ENCODE results near the gene BRIP1.

The BRIP1 gene

GRCh38 chr17:61759362-61759761 is 104.0 kb downstream of the BRIP1 start:
- Histone ChIP-seq H3K9ac (ENCODE audit: low read depth, low read length) (no peak overlapping the region), H3K4me1 (ENCODE audit: insufficient read depth, low read length) (no peaks in the 10 kb centered on the region), H3K36me3 (ENCODE audit: insufficient read depth, low read length) (no peaks in the 10 kb centered on the region), H3K9me3 (ENCODE audit: control insufficient read depth, insufficient read depth, low read length) (peaks cover 8% of the 10 kb centered on the region)

GRCh38 chr17:61758430-61758829 is 104.9 kb downstream of the BRIP1 start:
- Histone ChIP-seq H3K9me3 (ENCODE audit: control insufficient read depth, insufficient read depth, low read length) (peaks cover 8% of the 10 kb centered on the region), H3K36me3 (ENCODE audit: insufficient read depth, low read length) (no peaks in the 10 kb centered on the region; the same call in 1 of the 2 replicates), H3K9ac (ENCODE audit: low read depth, low read length) (no peak overlapping the region), H3K4me1 (ENCODE audit: insufficient read depth, low read length) (no peaks in the 10 kb centered on the region)

- Histone ChIP-seq H3K9ac (ENCODE audit: low read depth, low read length) (no peak overlapping the region), H3K4me1 (ENCODE audit: insufficient read depth, low read length) (no peaks in the 10 kb centered on the region), H3K9me3 (ENCODE audit: control insufficient read depth, insufficient read depth, low read length) (peaks cover 4% of the 10 kb centered on the region), H3K36me3 (ENCODE audit: insufficient read depth, low read length) (no peaks in the 10 kb centered on the region; the same call in 1 of the 2 replicates)
Measured at GRCh38 chr17:61757168-61757567, 106.2 kb downstream of the BRIP1 start.

GRCh38 chr17:61756561-61756960 is 106.8 kb downstream of the BRIP1 start:
- Histone ChIP-seq H3K36me3 (ENCODE audit: insufficient read depth, low read length) (no peaks in the 10 kb centered on the region; the same call in 1 of the 2 replicates), H3K9ac (ENCODE audit: low read depth, low read length) (no peak overlapping the region), H3K4me1 (ENCODE audit: insufficient read depth, low read length) (no peaks in the 10 kb centered on the region), H3K9me3 (ENCODE audit: control insufficient read depth, insufficient read depth, low read length) (no peaks in the 10 kb centered on the region)

- no peaks in the 10 kb centered on the region for H3K9me3 ChIP-seq (ENCODE audit: control insufficient read depth, insufficient read depth, low read length)
- no peaks in the 10 kb centered on the region for H3K4me1 ChIP-seq (ENCODE audit: insufficient read depth, low read length)
- H3K9ac ChIP-seq (ENCODE audit: low read depth, low read length) = no peak overlapping the region
- H3K36me3 ChIP-seq (ENCODE audit: insufficient read depth, low read length) = no peaks in the 10 kb centered on the region; the same call in 1 of the 2 replicates
Measured at GRCh38 chr17:61755668-61756067, 107.7 kb downstream of the BRIP1 start.

- Histone ChIP-seq H3K9me3 (ENCODE audit: control insufficient read depth, insufficient read depth, low read length) (0 out of 2 replicates have a peak, but pooled peaks cover 1% of the 10 kb centered on the region), H3K9ac (ENCODE audit: low read depth, low read length) (no peak overlapping the region), H3K36me3 (ENCODE audit: insufficient read depth, low read length) (no peaks in the 10 kb centered on the region; the same call in 1 of the 2 replicates), H3K4me1 (ENCODE audit: insufficient read depth, low read length) (no peaks in the 10 kb centered on the region)
Measured at GRCh38 chr17:61755078-61755477, 108.2 kb downstream of the BRIP1 start.

- Histone ChIP-seq H3K9ac (ENCODE audit: low read depth, low read length) (no peak overlapping the region), H3K9me3 (ENCODE audit: control insufficient read depth, insufficient read depth, low read length) (0 out of 2 replicates have a peak, but pooled peaks cover 6% of the 10 kb centered on the region), H3K4me1 (ENCODE audit: insufficient read depth, low read length) (no peaks in the 10 kb centered on the region), H3K36me3 (ENCODE audit: insufficient read depth, low read length) (no peaks in the 10 kb centered on the region; the same call in 1 of the 2 replicates)
Measured at GRCh38 chr17:61754124-61754523, 109.2 kb downstream of the BRIP1 start.

GRCh38 chr17:61753696-61754095 is 109.6 kb downstream of the BRIP1 start:
- Histone ChIP-seq H3K36me3 (ENCODE audit: insufficient read depth, low read length) (no peaks in the 10 kb centered on the region; the same call in 1 of the 2 replicates), H3K9me3 (ENCODE audit: control insufficient read depth, insufficient read depth, low read length) (0 out of 2 replicates have a peak, but pooled peaks cover 6% of the 10 kb centered on the region), H3K9ac (ENCODE audit: low read depth, low read length) (no peak overlapping the region), H3K4me1 (ENCODE audit: insufficient read depth, low read length) (no peaks in the 10 kb centered on the region)

- H3K9ac ChIP-seq (ENCODE audit: low read depth, low read length) = no peak overlapping the region
- no peaks in the 10 kb centered on the region; the same call in 1 of the 2 replicates for H3K36me3 ChIP-seq (ENCODE audit: insufficient read depth, low read length)
- H3K9me3 ChIP-seq (ENCODE audit: control insufficient read depth, insufficient read depth, low read length) = peaks cover 14% of the 10 kb centered on the region
- no peaks in the 10 kb centered on the region for H3K4me1 ChIP-seq (ENCODE audit: insufficient read depth, low read length)
Measured at GRCh38 chr17:61750656-61751055, 112.7 kb downstream of the BRIP1 start.

GRCh38 chr17:61749823-61750404 is 113.4 kb downstream of the BRIP1 start:
- Histone ChIP-seq H3K4me1 (ENCODE audit: insufficient read depth, low read length) (no peaks in the 10 kb centered on the region), H3K9ac (ENCODE audit: low read depth, low read length) (no peak overlapping the region), H3K9me3 (ENCODE audit: control insufficient read depth, insufficient read depth, low read length) (peaks cover 14% of the 10 kb centered on the region), H3K36me3 (ENCODE audit: insufficient read depth, low read length) (no peaks in the 10 kb centered on the region; the same call in 1 of the 2 replicates)

- Histone ChIP-seq H3K4me1 (ENCODE audit: insufficient read depth, low read length) (no peaks in the 10 kb centered on the region), H3K9me3 (ENCODE audit: control insufficient read depth, insufficient read depth, low read length) (peaks cover 14% of the 10 kb centered on the region), H3K36me3 (ENCODE audit: insufficient read depth, low read length) (peaks cover 4% of the 10 kb centered on the region; the same call in 1 of the 2 replicates), H3K9ac (ENCODE audit: low read depth, low read length) (no peak overlapping the region)
Measured at GRCh38 chr17:61746248-61746985, 116.9 kb downstream of the BRIP1 start.

GRCh38 chr17:61744804-61745203 is 118.5 kb downstream of the BRIP1 start:
- no peak overlapping the region for H3K9ac ChIP-seq (ENCODE audit: low read depth, low read length)
- H3K4me1 ChIP-seq (ENCODE audit: insufficient read depth, low read length) = no peaks in the 10 kb centered on the region
- H3K36me3 ChIP-seq (ENCODE audit: insufficient read depth, low read length) = peaks cover 4% of the 10 kb centered on the region; the same call in 1 of the 2 replicates
- peaks cover 10% of the 10 kb centered on the region for H3K9me3 ChIP-seq (ENCODE audit: control insufficient read depth, insufficient read depth, low read length)

GRCh38 chr17:61744252-61744651 is 119.1 kb downstream of the BRIP1 start:
- H3K9me3 ChIP-seq (ENCODE audit: control insufficient read depth, insufficient read depth, low read length) = peaks cover 8% of the 10 kb centered on the region
- no peak overlapping the region for H3K9ac ChIP-seq (ENCODE audit: low read depth, low read length)
- H3K36me3 ChIP-seq (ENCODE audit: insufficient read depth, low read length) = peaks cover 4% of the 10 kb centered on the region; the same call in 1 of the 2 replicates
- H3K4me1 ChIP-seq (ENCODE audit: insufficient read depth, low read length) = no peaks in the 10 kb centered on the region

- Histone ChIP-seq H3K36me3 (ENCODE audit: insufficient read depth, low read length) (peaks cover 4% of the 10 kb centered on the region; the same call in 1 of the 2 replicates), H3K9ac (ENCODE audit: low read depth, low read length) (no peak overlapping the region), H3K4me1 (ENCODE audit: insufficient read depth, low read length) (no peaks in the 10 kb centered on the region), H3K9me3 (ENCODE audit: control insufficient read depth, insufficient read depth, low read length) (peaks cover 8% of the 10 kb centered on the region)
Measured at GRCh38 chr17:61743766-61744165, 119.6 kb downstream of the BRIP1 start.

GRCh38 chr17:61739002-61739401 is 124.3 kb downstream of the BRIP1 start:
- no peaks in the 10 kb centered on the region for H3K9me3 ChIP-seq (ENCODE audit: control insufficient read depth, insufficient read depth, low read length)
- H3K36me3 ChIP-seq (ENCODE audit: insufficient read depth, low read length) = peaks cover 4% of the 10 kb centered on the region; the same call in 1 of the 2 replicates
- no peak overlapping the region for H3K9ac ChIP-seq (ENCODE audit: low read depth, low read length)
- H3K4me1 ChIP-seq (ENCODE audit: insufficient read depth, low read length) = no peaks in the 10 kb centered on the region

Measured in ES-I3 (cell line).